Activated CD4-positive, alpha-beta T cell treated with anti-CD3 and anti-CD28 coated beads for 1 hour (primary cell): ENCODE results near the gene EXOSC6.
"Not testable (repeated sequence)": the region's sequence is repeated elsewhere in the genome, so short reads cannot be mapped to it uniquely, and the experiment has no call there.

Experiments
- DNase-seq: peaks from one replicate; pipeline ENCODE4 v3.0.0-alpha.2; 2020

Gene EXOSC6

DNA sequence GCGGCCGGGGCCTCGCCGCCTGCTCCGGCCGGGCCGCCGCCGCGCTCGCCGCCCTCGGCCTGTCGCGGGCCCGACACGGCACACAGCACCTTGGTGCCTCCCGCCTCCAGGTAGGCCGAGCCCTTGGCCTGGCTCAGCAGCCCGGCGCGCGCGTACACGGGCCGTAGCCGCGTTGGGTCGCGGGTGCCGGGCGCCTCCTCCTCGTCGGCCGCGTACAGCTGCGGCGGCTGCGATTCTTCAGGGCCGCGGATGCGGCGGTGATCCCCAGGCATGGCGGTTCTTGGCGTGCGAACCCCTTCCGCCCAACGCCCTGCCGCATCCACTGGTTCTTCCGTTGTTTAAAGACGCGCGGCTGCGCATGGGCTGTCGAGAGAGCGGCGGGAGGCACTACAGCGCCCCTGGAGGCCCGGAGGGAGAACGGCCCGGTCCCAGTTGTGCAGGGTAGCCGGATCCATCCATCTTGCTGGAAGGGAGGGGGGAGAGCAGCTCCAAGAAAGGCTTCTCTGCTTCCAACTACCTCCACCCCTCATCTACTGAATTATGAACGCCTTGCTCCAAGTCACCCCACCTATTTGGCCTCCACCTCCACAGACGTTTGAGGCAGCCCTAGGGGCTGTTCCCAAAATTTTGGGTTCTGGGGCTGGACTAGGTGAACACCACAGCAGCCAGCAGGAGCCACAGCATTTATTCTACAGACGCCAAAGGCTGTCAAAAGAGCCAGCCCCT is at the start of gene EXOSC6:
Gene EXOSC6, minus strand, starts transcription at position 312 of the 726 bp plus-strand sequence. Its CDS starts 40 bp downstream, at position 272.
- peak; percentile 87 for DNase-seq

DNA sequence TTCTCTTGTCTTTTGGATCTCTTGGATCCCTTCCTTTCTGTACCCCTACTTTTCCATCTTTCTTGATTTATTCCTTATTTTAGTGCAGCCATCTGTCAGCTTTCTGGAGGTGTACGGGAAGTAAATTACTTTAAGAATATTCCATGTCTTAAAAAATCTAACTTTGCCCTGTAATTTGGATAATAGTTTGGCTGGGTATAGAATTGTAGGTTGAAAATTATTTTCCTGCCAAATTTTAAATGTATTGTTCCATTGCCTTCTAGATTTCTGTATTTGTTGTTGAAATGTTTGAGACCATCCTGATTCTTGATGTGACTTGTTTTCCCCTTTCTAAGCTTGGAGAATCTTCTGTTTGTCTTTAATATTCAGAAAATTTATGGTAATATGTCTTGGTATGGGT is 49.4 kb upstream of the EXOSC6 start:
- no peak for DNase-seq

DNA sequence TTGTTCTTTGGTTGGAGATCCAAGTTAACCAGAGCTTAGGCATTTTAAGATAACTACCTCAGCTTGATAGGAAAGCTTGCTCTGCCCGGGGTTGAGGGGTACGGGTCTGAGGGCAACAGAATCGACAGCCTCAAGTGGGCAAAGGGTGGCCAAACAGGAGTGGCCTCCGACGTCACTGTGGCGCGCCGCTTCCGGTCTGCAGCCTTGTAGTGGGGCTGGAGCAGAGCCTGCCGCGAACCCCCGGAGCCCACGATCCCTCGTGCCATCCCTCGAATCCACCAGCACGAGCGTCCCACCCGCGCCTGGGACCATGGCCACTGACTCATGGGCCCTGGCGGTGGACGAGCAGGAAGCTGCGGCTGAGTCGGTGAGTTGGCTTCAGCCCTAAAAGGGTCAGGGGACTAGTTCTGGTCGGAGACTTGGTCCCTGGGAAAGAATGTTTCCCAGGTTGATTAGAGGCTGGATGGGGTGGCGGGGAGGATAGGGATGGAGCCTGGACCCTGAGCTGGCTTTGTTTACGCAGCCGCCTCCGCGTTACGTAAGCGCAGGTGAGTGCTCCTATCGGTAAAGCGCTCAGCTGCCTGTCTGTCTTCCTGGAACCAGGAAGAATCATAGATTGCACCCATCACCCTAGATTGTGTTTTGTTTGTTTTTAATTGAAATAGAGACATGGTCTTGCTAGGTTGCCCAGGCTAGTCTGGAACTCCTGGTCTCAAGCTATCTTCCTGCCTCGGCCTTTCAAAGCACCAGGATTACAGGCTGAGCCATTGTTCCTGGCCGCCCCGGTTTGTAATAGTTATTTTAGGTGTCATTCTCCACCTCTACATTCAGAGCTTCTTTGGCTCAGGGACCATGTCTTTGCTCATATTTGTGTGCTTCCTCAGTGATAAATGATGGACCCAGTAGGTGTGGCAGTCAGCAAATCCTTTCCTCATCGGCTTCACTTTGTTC is 47.5 kb upstream of the EXOSC6 start, which contains the start of gene DDX19B:
Gene DDX19B, plus strand, starts transcription at position 199 of the 951 bp plus-strand sequence. Its CDS starts 112 bp downstream, at position 311.
- peak; percentile 27 for DNase-seq

DNA sequence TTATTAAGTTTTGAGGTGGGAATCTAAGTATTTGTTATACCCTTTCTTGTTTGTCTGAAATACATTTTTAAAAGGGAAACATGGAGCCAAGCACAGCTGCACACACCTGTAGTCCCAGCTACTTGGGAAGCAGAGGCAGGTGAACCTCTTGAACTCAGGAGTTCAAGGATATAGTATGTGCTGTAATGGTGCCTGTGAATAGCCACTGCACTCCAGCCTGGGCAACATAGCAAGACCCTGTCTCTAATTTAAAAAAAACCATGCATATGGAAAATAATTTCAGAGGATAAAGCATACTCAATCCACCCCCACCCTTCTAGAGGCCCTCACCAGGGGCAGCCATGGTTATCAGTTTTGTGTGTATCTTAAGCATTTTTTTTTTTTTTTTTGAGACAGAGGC is 43.9 kb upstream of the EXOSC6 start:
- DNase-seq, result no peak

DNA sequence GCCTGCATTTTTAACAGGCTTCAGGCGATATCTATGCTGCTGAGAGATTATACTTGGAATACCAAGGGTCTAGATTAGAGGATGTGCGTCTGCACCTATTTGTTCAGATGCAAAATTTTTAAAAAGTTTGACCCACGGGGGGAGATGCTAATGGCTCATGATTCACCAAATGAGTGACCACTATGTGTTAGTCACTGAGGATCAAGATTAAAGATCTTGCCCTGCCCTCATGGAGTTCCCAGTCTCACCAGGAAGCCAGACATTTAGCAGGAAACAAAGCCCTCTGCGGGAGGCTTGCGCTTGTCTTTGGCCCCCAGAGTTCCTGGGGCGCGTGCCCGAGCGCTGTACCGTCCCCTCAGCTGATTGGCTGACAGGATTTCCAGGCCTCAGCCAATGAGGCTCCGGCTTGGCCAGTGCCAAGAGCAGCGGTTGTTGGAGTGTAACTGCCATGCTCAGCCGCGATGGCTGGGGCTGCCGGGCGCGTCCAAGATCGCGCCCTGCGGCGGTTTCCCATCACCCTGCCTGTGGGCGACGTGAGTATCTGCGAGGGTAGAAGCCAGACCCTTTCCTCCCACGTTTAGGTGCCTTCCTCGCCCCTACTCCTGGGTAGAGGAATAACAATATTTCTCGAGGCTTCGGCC is 42.8 kb upstream of the EXOSC6 start:
- DNase-seq, result no peak

DNA sequence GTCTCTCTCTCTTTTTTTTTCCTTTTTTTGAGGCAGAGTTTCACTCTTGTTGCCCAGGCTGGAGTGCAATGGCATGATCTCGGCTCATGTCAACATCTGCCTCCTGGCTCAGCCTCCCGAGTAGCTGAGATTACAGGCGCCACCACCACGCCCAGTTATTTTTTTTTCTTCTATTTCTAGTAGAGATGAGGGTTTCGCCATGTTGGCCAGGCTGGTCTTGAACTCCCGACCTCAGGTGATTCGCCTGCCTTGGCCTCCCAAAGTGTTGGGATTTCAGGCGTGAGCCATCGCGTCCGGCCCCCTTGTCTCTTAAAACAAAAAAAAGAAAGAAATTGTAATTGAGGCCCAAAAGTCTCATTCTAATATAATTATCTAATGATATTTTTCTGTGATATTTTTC is 40.4 kb upstream of the EXOSC6 start:
- not testable (repeated sequence) for DNase-seq

DNA sequence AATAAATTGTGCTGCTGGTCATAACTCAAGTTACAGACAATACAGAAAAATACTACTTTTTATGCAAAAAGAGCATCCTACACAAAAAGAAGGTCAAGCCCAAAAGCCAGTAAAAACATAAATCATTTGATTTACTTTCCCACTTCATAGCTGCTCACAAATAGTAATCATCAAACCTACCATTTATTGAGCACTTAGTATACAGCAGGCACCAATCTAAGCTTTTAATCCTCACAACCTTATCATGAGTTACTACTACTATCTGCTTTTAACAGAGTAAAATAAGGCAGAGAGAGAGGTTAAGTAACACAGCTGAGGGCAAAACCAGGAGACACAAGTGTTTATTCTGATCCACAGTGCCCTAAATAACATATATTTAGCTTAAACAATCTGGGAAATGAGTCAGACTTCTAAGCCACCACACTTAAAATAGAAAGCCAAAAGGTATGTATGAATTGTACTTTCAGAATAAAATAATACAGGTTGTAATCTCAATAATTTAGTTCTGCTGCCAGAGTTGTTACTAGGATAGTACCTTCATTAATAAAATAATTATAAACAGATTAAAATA is 39.3 kb upstream of the EXOSC6 start:
- no peak for DNase-seq

DNA sequence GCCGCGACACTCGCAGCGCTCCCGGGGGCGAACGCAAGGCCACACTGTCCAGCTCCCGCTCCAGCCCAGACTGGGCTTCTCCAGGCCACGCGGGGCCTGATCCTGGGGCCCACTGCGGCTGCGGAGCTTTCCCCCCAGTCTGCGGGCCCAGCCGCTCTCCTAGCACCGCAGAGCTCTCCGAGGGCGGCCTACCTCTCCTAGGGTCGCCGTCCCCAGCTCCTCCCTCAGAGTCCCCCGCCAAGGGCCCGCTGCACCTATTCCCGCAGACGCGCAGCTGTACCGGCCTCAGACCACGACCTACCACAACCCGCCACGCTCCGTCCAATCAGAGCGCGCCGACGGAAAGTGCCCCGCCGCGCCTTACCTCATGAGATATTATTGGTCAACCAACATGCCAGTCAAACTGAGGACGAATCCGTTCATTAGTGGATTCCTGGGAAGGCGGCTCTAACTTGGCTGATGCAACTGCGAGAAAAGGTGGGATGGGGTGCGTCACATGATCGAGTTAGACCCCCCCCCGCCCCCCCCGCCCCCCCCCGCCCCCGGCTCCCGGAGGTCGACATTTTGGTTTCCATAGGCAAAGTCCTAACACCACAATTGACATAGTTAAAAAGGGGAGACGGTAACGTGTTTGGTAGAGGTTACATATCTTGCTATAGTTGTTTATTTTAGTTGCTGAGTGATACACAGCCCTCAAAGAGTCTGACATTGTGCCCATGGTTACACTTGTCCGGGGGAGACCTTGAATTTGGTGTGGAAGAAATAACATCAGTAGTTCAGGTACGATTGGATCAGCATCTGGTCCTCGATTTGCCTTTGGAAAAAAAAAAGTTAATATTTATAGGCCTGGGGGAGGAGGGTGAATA is 37.7 kb upstream of the EXOSC6 start, which contains the start of gene AARS1:
Gene AARS1, minus strand, starts transcription at position 278 of the 866 bp plus-strand sequence. CDS start 6,743 bp downstream, outside the sequence.
- DNase-seq, result peak; percentile 89

DNA sequence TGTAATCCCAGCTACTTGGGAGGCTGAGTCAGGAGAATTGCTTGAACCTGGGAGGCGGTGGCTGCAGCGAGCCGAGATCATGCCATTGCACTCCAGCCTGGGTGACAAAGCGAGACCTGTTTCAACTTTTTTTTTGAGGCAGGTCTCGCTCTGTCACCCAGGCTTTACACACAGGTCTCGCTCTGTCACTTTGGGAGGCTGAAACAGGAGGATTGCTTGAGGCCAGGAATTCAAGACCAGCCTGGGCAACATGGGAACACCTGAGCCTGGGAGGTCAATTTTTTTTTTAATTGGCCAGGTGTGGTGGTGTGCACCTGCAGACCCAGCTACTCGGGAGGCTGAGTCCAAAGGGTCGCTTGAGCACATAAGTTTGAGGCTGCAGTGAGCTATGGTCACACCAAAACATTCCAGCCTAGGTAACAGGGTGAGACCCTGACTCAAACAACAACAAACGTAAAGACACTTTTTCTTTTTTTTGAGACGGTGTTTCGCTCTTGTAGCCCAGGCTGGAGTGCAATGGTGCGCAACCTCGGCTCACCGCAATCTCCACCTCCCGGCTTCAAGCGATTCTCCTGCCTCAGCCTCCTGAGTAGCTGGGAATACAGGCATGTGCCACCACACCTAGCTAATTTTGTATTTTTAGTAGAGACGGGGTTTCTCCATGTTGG is 35.7 kb upstream of the EXOSC6 start:
- not testable (repeated sequence) for DNase-seq

DNA sequence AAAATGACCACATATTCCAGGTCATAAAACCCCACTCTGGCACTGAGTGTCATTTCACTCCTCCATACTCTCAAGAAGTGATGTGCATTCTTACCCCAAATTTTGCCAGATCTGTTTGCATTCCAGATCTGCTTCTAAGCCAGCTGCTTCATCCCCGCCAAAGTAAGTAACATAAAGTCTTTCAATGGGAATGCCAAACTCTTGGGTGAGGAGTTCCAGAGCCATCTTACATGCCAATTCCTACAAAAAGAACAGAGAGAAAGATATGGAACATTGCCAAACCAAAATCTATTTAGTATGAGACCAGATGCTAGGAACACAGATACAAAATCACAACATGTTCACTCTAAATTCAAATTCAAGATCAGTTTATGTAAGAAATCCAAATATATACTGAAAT is 24.7 kb upstream of the EXOSC6 start:
- DNase-seq, result no peak

DNA sequence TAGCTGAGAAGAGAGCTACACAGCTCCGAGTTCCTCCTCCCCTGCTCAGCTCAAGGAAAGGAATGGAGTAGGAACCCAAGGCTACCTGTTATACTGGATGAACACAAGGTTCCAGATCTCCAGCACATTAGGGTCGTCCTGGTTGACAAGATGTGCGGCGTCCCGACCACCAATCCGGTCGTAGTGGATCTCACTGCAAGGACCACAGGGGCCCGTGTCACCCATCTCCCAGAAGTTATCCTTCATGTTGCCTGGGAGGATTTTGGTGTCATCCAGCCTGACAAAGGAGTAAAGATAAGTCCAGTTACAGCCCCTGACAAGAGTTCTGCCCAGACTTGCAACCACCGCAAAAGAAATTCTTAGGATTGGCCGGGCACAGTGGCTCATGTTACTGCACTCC is 20.0 kb upstream of the EXOSC6 start:
- no peak for DNase-seq

DNA sequence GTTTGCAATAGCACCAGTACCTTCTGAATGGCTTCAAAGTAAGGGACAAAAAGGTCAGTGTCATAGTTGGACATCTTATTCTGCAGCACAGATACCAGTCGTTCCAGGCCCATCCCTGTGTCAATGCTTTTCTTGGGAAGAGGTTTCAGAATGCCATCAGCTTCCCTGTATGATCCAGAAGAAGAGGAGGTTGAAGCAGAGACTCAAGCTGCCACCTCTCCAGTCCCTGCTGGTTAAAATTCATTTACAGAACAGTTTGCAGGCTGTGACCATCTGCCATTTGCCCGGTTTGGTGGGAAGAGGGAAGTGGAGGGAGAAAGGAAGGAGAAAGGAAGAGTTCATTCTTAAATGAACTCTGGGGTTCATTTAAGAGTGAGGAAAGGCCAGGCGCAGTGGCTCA is 18.4 kb upstream of the EXOSC6 start:
- no peak for DNase-seq

DNA sequence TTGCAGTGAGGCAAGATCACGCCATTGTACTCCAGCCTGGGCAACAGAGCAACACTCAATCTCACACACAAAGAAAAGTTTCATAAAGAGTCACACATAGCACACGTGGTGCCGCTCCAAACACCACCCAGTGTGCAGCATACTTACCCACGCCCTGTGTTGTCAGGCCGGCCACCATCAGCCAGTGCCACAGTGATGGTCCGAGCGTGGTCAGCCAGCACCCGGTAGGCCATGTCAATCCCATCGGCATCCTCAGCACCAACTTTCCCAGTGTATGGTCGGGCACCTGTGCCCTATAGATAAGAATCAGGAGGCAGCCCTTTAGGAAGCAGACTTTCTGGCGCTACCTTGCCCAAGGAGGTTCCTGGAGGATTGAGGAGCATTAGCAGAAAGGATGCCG is 17.7 kb upstream of the EXOSC6 start:
- DNase-seq, result no peak

DNA sequence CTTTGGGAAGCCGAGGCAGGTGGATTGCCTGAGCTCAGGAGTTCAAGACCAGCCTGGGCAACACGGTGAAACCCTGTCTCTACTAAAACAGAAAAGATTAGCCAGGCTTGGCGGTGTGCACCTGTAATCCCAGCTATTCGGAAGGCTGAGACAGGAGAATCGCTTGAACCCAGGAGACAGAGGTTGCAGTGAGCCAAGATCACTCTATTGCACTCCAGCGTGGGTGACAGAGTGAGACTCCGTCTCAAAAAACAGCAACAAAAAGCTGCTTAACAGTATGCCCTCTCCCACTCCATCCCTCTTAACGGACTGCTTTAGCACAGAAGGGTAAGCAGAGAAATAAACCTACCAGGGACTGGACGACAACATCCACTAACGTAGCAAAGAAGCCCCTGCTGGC is 16.2 kb upstream of the EXOSC6 start:
- DNase-seq, result not testable (repeated sequence)

DNA sequence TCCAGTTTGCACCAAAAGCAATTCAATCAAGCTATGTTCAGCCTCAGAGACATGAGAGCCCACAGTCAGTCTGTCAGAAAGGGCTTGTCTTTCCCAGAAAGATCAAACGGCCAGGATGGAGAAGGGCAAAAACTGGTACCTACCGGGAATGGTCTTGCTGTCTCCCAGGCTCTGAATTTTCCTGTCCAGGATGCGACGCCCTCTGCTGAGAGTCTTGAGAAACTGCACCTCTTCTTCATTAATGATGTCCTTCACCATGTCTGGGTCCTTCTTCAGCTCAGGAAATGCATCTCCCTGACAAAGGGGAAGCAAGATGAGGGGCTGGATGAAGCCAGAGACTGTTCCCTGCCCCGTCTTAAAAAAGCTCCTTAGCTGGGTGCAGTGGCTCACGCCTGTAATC is 15.8 kb upstream of the EXOSC6 start:
- no peak for DNase-seq

DNA sequence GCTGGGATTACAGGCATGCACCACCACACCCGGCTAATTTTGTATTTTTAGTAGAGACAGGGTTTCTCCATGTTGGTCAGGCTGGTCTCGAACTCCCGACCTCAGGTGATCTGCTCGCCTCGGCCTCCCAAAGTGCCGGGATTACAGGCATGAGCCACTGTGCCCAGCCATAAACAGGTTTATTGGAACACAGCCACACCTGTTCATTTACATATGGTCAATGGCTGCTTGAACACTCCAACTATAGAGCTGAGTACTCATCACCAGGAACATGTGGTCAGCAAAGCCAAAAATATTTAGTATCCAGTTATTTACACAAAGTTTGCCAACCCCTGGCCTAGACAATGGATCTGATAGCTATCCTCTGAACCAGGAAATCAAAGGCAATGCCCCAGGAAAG is 8.2 kb upstream of the EXOSC6 start:
- DNase-seq, result not testable (repeated sequence)

DNA sequence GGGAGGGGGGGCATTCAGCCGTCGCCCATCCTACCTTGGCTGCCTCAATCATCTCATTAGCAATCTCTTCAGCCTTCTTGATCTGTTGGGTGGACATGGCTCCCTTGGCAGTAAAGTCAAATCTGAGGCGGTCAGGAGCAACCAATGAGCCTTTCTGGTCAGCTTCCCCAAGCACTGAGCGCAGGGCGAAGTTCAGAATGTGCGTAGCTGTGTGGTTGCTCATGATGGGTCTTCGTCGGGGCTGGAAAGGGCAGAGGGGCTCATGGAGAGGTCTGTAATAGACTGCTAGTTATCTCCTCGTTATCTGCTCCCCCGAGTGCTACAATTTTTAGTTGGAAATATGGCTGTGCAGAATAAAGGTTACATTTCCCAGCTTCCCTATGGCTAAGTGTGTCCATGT is 7.2 kb upstream of the EXOSC6 start:
- no peak for DNase-seq

DNA sequence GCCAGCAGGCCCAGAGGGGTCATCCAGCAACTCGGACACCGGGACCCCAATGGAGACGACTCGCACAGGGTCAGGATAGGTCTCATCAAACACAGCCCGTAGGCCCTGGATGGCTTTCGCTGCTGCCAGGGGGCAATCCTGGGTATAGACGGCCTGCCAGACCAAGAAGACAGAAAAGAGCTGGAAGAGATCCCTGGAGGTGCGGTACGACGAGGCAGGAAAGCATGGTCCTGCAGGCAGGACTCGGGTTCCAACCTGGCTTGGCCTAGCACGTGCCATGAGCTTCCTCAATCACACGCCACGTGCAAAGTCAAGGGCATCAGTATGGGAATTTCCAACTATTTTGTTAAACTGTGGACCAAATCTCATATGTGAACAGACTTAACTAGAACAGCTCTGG is 6.3 kb upstream of the EXOSC6 start:
- no peak for DNase-seq

DNA sequence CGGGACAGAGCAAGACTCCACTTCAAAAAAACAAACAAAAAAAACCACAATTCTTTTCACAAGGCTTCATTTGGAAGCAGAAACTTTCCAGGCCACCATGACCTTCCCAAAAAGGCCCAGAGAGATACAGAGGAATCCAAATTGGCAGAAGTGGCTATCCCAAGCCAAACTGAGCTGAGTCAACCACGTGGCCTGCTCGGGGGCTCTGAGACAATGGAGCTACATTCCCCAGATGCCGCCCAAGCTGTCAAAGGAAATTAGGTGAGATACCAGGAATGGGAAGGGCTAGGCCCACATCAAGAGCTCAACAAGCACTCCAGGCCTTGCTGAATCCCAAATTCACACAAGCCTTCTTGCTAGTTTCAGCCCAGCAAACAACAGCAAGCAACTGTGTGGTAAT is 5.7 kb upstream of the EXOSC6 start:
- DNase-seq, result no peak

DNA sequence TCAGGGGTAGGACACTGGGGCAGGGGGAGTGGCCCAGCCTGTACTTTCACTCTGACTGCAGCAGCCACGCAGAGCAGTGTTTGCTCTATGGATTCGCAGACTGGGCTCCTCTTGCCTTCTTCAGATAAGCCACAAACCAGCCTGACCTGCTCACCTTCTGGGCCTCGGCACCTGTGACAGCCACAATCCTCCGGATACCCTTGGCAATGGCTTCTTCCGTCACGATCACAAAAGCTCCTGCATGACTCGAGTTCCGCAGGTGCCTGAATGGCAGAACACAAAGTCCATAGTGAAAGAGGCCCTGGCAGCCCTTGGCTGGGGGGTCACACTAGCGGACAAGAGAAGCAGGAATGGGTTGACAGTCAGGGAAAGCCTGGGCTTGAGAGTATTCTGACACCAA is 3.8 kb upstream of the EXOSC6 start:
- no peak for DNase-seq

DNA sequence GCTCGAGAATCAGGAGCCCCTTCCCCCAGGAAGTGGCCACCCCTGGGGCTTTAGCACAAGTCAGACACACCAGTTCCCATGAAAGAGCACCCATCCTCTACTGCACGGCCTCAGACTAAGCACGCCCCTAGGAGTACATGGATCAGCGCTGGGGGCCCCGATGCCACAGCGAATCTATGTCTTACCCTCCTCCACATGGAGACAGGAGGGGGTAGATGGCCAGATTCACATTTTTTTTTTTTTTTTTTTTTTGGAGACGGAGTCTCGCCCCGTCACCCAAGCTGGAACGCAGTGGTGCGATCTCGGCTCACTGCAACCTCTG is 3.2 kb upstream of the EXOSC6 start:
- DNase-seq, result no peak
